Neural cell (in vitro differentiated cells): ENCODE data around the gene FAM76A. TPM values are rescaled to one million over a fixed set of nuclear protein-coding genes. Genes with fewer than 3 reads are reported as not detected.

ENCODE experiments used
- H2AFZ ChIP-seq: fragments of 200-600, 300-800 bp; sonication (generic), shearing (Covaris generic); 2 replicates; pipeline ENCODE4 v1.6.0; 2014; ENCODE audit warnings: low read depth, mild to moderate bottlenecking, antibody characterized with exemption, low read length, moderate library complexity
- H3F3A ChIP-seq: fragments of 200-600 bp; shearing (Covaris generic); 2 replicates; pipeline ENCODE4 v1.6.1; 2016; ENCODE audit warnings: mild to moderate bottlenecking, moderate library complexity, mixed read lengths, antibody characterized with exemption, low read length; ENCODE audit not compliant: insufficient read depth, poor library complexity, severe bottlenecking
- H3K27ac ChIP-seq: fragments of 200-600, 300-800 bp; sonication (generic), shearing (Covaris generic); 2 replicates; pipeline ENCODE4 v1.5.1; 2014; ENCODE audit warnings: mild to moderate bottlenecking, low read length, moderate library complexity
- H3K27me3 ChIP-seq: fragments of 300-800, 200-600 bp; sonication (generic), shearing (Covaris generic); 2 replicates; pipeline ENCODE4 v1.6.0; 2014; ENCODE audit warnings: mild to moderate bottlenecking, low read depth, low read length, moderate library complexity; ENCODE audit not compliant: insufficient read depth
- H3K36me3 ChIP-seq: fragments of 300-800, 200-600 bp; sonication (generic), shearing (Covaris generic); 2 replicates; pipeline ENCODE4 v1.5.1; 2014; ENCODE audit warnings: mild to moderate bottlenecking, antibody characterized with exemption, low read length, moderate library complexity; ENCODE audit not compliant: insufficient read depth
- H3K4me2 ChIP-seq: fragments of 300-800, 200-600 bp; sonication (generic), shearing (Covaris generic); 2 replicates; pipeline ENCODE4 v1.6.0; 2014; ENCODE audit warnings: mild to moderate bottlenecking, low read length
- H3K4me3 ChIP-seq: fragments of 300-800, 200-600 bp; sonication (generic), shearing (Covaris generic); 2 replicates; pipeline ENCODE4 v1.5.1; 2014; ENCODE audit warnings: mild to moderate bottlenecking, low read length, moderate library complexity
- H3K79me2 ChIP-seq: fragments of 200-600 bp; shearing (Covaris generic); replicated peaks from 2 replicates; pipeline ENCODE4 v1.6.0; 2014; ENCODE audit warnings: mild to moderate bottlenecking, low read length, moderate library complexity; ENCODE audit not compliant: insufficient read depth
- H3K9ac ChIP-seq: fragments of 300-800, 200-600 bp; sonication (generic), shearing (Covaris generic); 2 replicates; pipeline ENCODE4 v1.6.1; 2016; ENCODE audit warnings: mild to moderate bottlenecking, low read length, mixed read lengths
- H3K9me2 ChIP-seq: fragments of 200-600 bp; shearing (Covaris generic); 2 replicates; pipeline ENCODE4 v1.6.1; 2016; ENCODE audit warnings: mild to moderate bottlenecking, low read length, mixed read lengths; ENCODE audit not compliant: insufficient read depth
- H3K9me3 ChIP-seq: fragments of 200-600, 300-800 bp; sonication (generic), shearing (Covaris generic); 2 replicates; pipeline ENCODE4 v1.6.1; 2016; ENCODE audit warnings: mild to moderate bottlenecking, mixed run types, low read length, moderate library complexity, mixed read lengths
- H4K20me1 ChIP-seq: fragments of 200-600 bp; shearing (Covaris generic); 2 replicates; pipeline ENCODE4 v1.6.1; 2016; ENCODE audit warnings: mild to moderate bottlenecking, mixed run types; ENCODE audit not compliant: insufficient read depth
- CTCF ChIP-seq: fragments of 450-650 bp; IDR thresholded peaks from 2 replicates; pipeline ENCODE4 v1.5.1; 2014; ENCODE audit warnings: antibody characterized with exemption, mild to moderate bottlenecking, moderate library complexity; ENCODE audit not compliant: poor library complexity, severe bottlenecking
- EP300 ChIP-seq: fragments of 450-650 bp; conservative IDR thresholded peaks from 2 replicates; pipeline ENCODE4 v1.6.1; 2014; ENCODE audit warnings: antibody characterized with exemption, mild to moderate bottlenecking, moderate library complexity; ENCODE audit not compliant: poor library complexity, severe bottlenecking
- EZH2 ChIP-seq: fragments of 200-600, 300-800 bp; shearing (Covaris generic), sonication (generic); IDR thresholded peaks from 2 replicates; pipeline ENCODE4 v1.6.1; 2014; ENCODE audit warnings: antibody characterized with exemption, low read length, borderline replicate concordance, mild to moderate bottlenecking; ENCODE audit not compliant: insufficient read depth, poor library complexity, severe bottlenecking
- MXI1 ChIP-seq: fragments of 450-650 bp; conservative IDR thresholded peaks from 2 replicates; pipeline ENCODE4 v1.6.1; 2014; ENCODE audit warnings: antibody characterized with exemption, mild to moderate bottlenecking; ENCODE audit not compliant: poor library complexity, severe bottlenecking
- POLR2AphosphoS5 ChIP-seq: IDR thresholded peaks from 2 replicates; pipeline ENCODE4 v1.6.1; 2012
- RAD21 ChIP-seq: fragments of 450-650 bp; conservative IDR thresholded peaks from 2 replicates; pipeline ENCODE4 v1.6.1; 2014; ENCODE audit warnings: antibody characterized with exemption, mild to moderate bottlenecking, moderate library complexity
- REST ChIP-seq: IDR thresholded peaks from 2 replicates; pipeline ENCODE4 v1.6.1; 2012; ENCODE audit warnings: borderline replicate concordance
- SMC3 ChIP-seq: fragments of 450-650 bp; conservative IDR thresholded peaks from 2 replicates; pipeline ENCODE4 v1.6.1; 2014; ENCODE audit warnings: antibody characterized with exemption, mild to moderate bottlenecking, moderate library complexity; ENCODE audit not compliant: poor library complexity
- TAF1 ChIP-seq: IDR thresholded peaks from 2 replicates; pipeline ENCODE4 v1.6.1; 2012; ENCODE audit warnings: low read depth
- polyA plus RNA-seq: library from polyadenylated mRNA; depleted of rRNA; stranded (reverse); fragments of >200 nt; gene quantifications from 2 replicates; pipeline ENCODE4 v1.2.3, GENCODE V29; 2014

The FAM76A gene
- polyA plus RNA-seq, 1 donor from 2014 or later, result 14.5 TPM

- Histone ChIP-seq H3K27me3 (no peaks in the 10 kb centered on the region), H3K79me2 (no peaks in the 10 kb centered on the region), H3K9me3 (no peaks in the 10 kb centered on the region), H3F3A (no peaks in the 10 kb centered on the region), H2AFZ (no peak overlapping the region), H3K9ac (no peak overlapping the region), H3K27ac (no peak overlapping the region), H3K4me2 (no peak overlapping the region), H3K36me3 (no peaks in the 10 kb centered on the region), H3K4me3 (no peak overlapping the region), H3K9me2 (no peaks in the 10 kb centered on the region), H4K20me1 (no peaks in the 10 kb centered on the region)
- TF ChIP-seq EZH2 (no peak), MXI1 (no peak), RAD21 (no peak), POLR2AphosphoS5 (no peak), REST (no peak), CTCF (no peak), SMC3 (no peak), EP300 (no peak), TAF1 (no peak)
Measured at GRCh38 chr1:27762033-27762432, 36.3 kb downstream of the FAM76A start.

- no peaks in the 10 kb centered on the region for H3K79me2 ChIP-seq
- no peak overlapping the region for H2AFZ ChIP-seq
- no peak overlapping the region for H3K9ac ChIP-seq
- H3K4me2 ChIP-seq, result no peak overlapping the region
- TF ChIP-seq EP300 (no peak), POLR2AphosphoS5 (no peak)
- no peaks in the 10 kb centered on the region for H3K9me2 ChIP-seq
- no peaks in the 10 kb centered on the region for H3K27me3 ChIP-seq
- no peaks in the 10 kb centered on the region for H3K9me3 ChIP-seq
- no peaks in the 10 kb centered on the region for H3K36me3 ChIP-seq
- no peak overlapping the region for H3K4me3 ChIP-seq
- H3F3A ChIP-seq, result no peaks in the 10 kb centered on the region
- H4K20me1 ChIP-seq, result no peaks in the 10 kb centered on the region
- no peak overlapping the region for H3K27ac ChIP-seq
Measured at GRCh38 chr1:27763358-27763757, 37.6 kb downstream of the FAM76A start.
